ENCODE measurements around the gene HCFC1R1.

The HCFC1R1 gene

GRCh38 chr16:3015865-3016521, 7.7 kb downstream of the HCFC1R1 start:
- DNase-seq = no peak

GRCh38 chr16:3014971-3015370, 8.8 kb downstream of the HCFC1R1 start:
- no peak for DNase-seq

- no peak for DNase-seq
These were observed 9.6 kb downstream of the HCFC1R1 start for GRCh38 chr16:3013998-3014690.

GRCh38 chr16:3013491-3013951, 10.2 kb downstream of the HCFC1R1 start:
- DNase-seq = no peak

DNA sequence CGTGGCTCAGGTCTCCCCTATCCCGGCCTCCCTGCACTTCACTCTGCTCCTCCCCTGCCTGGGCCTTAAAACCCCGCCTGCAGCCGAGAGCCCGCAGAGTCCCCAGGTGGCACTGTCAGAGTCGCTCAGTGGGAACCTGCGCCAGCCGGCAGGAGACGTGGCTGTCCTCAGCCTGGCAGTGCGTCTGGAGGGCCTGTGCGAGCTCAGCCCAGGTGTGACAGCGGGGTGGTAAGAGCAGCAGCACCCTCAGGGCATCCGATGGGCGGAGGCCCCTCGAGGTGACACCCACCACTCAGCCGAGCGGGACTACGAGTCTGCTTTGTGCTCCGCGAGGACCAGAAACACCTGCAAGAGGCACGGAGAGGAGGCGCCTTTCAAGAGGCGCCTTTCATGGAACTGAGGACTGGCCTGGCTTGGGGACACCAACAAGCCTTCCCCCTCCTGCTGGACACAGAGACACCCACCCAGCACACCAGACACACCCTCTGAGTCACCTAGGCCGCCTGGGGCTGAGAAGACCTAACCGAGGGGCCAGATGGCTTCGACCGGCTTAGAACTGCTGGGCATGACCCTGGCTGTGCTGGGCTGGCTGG, 10.8 kb downstream of the HCFC1R1 start, which contains the start of gene CLDN9:
TSS of gene CLDN9 (plus strand) at position 96 of the 593 bp plus-strand sequence. CDS start at position 536, 440 bp downstream.
- no peak for DNase-seq

- DNase-seq = no peak
These were observed 11.5 kb downstream of the HCFC1R1 start for GRCh38 chr16:3012246-3012645.

GRCh38 chr16:3010510-3010909, 13.2 kb downstream of the HCFC1R1 start:
- no peak for DNase-seq

GRCh38 chr16:3009568-3010390, 14.0 kb downstream of the HCFC1R1 start:
- DNase-seq = no peak

GRCh38 chr16:3008690-3009037, 15.1 kb downstream of the HCFC1R1 start:
- DNase-seq = no peak

DNA sequence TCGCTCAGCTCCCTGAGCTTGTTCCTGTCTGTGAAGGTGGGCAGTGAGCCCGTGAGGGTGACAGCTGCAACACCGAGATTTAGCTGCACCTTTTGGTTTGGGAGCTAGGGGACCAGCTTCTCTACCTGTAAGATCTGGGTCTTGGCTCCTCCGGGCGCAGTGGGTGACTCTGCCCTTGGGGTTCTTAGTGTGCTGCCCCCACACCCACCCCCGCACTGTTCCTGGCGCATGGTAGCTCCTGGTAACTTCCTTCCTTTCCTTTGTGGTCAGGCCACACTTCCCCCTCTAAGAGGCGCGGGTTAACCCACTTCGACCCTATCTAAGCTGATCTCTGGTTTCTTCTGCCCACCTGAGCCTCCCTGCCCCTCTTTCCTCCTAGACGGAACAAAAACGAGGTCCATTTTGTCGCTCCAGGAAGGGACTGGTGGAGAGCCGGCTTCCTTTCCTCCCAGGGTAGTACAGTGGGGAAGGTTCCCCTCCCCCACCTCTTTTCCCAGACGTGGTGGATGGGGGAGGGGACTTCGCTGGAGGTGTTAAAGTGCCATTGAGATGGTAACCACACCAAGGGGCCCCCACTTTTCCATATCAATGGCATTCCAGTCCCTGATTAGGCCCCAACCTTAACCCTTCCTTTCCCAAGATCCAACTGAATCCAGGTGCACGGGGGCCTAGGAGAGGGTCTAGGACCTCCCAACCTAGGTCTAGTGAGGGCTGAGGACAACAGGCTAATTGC, 15.6 kb downstream of the HCFC1R1 start:
- DNase-seq = no peak

GRCh38 chr16:3007059-3007956, 16.4 kb downstream of the HCFC1R1 start:
- no peak for DNase-seq

- DNase-seq = no peak
These were observed 18.9 kb downstream of the HCFC1R1 start for GRCh38 chr16:3004781-3005284.

DNA sequence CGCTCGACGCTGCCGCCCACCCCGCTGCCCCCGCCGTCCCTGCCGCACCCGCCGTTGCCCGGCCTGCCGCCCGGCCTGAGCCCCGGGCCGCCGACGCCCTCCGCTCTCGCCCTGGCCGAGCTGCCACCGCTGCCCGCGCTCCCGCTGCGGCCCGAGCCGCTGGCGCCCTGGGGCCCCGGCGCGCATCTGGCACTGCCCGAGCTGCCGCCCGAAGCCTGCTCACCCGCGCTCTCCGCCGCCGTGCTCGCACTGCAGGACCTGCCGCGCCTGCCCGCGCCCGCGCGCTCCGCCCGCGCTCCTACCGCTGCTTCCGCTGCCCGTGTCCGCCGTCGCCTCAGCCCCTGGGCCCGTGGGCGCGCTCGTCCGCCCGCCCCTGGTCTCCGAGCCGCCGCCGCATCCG, 19.4 kb downstream of the HCFC1R1 start:
- DNase-seq = no peak

GRCh38 chr16:3003582-3004270, 20.0 kb downstream of the HCFC1R1 start:
- peak; percentile 98 for DNase-seq

- no peak for DNase-seq
These were observed 22.4 kb downstream of the HCFC1R1 start for GRCh38 chr16:3001316-3001715.

GRCh38 chr16:3000540-3000939, 23.2 kb downstream of the HCFC1R1 start:
- no peak for DNase-seq

DNA sequence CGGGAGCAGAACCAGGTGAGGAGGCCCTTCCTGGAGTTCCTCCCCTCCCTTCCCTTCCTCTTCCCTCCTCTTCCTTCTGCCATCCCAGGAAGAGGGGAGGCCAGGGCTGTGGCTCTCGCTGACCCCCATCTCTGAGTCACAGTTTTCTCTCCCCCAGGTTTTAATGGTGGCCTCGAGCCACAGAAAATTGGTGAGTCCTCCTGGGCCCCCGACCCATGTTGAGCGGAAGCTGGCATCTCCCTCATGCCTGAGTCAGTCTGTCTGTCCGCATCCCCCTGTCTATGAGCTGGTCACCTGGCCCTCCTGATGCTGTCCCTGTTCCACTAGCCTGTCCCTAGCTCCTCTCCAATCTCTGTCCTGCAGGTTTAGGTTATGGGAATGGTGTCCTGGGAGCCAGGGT, 23.8 kb downstream of the HCFC1R1 start:
- no peak for DNase-seq

DNA sequence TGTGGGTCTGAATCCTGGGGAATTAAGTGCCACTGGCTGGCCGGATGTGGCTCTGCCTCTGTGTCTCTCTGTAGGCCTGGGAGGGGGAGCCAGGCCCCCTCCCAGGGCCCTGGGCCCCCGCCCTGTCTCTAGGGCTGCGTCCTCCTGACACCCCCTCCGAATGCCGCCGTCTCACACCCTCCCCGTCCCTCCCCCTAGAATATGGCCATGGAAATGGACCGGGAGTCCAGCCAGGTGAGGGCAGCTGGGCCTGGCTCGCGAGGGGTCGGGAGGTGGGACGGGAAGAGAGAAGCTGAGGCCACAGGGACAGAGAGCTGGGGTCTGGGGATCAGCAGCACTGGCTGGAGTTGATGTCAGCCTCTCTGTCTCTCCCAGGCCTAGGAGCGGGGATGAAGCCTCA, 27.4 kb downstream of the HCFC1R1 start:
- DNase-seq = no peak

DNA sequence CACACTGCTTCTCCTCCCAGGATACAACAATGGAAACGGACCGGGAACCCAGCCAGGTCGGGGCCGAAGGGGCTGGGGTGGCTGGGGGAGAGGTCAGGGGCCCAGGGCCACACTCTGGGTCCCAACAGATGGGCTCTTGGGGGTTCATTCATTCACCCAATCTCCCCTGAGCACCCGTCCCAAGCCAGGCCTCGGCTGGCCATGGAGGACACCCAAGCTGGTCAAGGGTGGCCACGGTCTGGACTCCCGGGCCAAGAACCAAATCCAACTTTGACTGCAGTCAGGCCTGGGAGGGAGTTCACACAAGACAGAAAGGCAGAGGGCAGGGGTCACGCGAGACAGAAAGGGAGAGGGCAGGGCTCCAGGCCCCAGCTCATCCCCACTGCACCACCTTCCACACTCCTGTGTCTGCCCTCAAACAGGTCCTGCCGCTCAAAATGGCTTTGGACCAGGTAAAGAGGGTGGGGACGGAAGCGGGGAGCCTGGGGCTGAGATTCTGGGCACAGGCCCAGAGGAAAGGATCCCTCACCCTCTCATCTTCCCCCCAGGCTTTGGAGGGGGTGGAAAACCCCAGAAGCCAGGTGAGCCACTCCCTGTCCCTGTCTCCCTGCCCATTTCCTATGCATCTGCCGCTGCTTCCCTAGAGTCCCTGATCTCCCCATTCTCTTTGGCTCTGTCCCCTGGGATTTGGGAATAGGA, 31.2 kb downstream of the HCFC1R1 start:
- no peak for DNase-seq
